ENCODE results near the gene GPC5. TPM values are rescaled to one million over a fixed set of nuclear protein-coding genes. Genes with fewer than 3 reads are reported as not detected.

The GPC5 gene
- total and polyA plus RNA-seq, 11 donors, result 0.14 to 2.9 (median 0.84) TPM; not detected in 1

DNA sequence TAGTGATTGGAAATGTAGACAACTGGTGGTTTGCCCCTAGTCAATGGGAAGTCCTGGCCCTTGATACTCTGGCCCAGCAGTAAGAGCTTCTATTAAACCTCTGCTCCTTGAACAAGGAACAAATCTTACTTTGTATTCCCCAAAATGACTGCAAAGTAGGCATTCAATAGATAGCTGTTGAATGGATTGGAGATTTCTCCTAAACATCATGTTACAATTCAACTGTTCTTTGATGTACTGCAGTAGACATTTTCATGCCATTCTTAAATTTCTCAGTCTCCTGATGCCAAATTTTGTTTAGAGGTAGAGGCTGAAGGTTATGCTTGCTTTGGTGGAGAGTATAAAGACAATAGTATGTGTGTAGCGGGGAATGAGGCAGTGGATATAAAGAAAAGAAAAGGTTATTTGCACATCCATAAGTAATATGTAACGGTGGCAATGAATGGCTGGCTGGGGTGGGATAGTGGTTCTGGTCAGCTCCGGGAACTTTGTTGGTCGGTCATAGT, 38.1 kb upstream of the GPC5 start:
- no peak for TF ChIP-seq POLR2A (IDR thresholded peaks at IDR 0.05)
- TF ChIP-seq, protein P1, sequence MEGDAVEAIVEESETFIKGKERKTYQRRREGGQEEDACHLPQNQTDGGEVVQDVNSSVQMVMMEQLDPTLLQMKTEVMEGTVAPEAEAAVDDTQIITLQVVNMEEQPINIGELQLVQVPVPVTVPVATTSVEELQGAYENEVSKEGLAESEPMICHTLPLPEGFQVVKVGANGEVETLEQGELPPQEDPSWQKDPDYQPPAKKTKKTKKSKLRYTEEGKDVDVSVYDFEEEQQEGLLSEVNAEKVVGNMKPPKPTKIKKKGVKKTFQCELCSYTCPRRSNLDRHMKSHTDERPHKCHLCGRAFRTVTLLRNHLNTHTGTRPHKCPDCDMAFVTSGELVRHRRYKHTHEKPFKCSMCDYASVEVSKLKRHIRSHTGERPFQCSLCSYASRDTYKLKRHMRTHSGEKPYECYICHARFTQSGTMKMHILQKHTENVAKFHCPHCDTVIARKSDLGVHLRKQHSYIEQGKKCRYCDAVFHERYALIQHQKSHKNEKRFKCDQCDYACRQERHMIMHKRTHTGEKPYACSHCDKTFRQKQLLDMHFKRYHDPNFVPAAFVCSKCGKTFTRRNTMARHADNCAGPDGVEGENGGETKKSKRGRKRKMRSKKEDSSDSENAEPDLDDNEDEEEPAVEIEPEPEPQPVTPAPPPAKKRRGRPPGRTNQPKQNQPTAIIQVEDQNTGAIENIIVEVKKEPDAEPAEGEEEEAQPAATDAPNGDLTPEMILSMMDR (IDR thresholded peaks at IDR 0.05), result no peak
- intact Hi-C loops (cut with DNase I), result no loop called here
- DNase-seq, result no peak
- no peaks in the 10 kb centered on the region for H3K9me3 ChIP-seq
- no peaks in the 10 kb centered on the region for H3K27me3 ChIP-seq
- ATAC-seq, result no peak
- no peaks in the 10 kb centered on the region for H3K4me1 ChIP-seq
- H3K27ac ChIP-seq, result no peak overlapping the region
- peaks cover 0 to 24% (median 5%) of the 10 kb centered on the region in 9 donors for H3K36me3 ChIP-seq
- no peak overlapping the region for H3K4me3 ChIP-seq
- WGBS, 4 donors, result 91 to 95% (median 93%) methylated on average over 4 of the region's 4 CpGs

DNA sequence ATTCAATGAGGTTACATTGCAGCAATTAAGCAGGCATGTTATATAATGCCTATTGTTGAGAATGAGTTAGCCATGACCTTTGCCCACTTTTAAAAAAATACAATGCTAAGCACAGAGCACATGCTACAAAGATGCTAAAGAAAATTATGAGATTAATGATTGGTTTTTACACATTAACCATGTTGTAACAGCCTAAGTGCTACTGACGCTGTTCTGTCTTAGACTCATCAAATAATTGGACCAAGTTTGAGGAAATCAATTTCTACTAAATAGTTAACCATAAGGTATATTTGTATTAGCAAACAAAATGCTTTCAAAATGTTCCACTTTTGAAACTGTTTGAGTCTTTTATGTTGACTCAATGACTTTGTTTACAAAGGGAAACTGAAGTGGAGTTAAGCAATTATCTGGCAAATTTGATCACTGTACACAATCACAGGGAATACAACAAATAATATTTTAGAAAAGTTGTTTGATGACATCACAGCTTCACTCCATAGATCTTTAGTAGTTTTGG, 36.6 kb upstream of the GPC5 start:
- 93 to 100% (median 96%) methylated on average over 1 of the region's 1 CpG for WGBS, 4 donors

DNA sequence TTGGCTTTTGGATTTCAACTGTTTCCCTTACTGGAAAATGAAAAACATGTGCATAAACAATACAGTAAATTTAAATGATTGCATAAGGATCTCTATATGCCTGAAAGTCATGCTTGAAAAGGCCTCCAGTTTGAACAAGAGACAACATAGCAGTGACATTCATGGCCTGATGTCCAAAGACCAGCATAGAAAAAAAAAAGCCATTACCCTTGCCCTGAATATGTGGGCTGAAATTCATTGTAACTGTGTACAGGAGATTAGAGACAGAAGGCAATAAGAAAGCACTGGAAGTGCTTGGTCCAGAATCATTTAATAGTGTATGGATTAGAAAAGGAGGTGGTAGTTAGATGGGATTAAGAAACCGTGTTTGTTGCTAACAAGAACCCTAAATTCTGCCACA, 35.5 kb upstream of the GPC5 start:
- ATAC-seq (no peak), DNase-seq (no peak)
- intact Hi-C loops (cut with DNase I), result no loop called here
- 91 to 100% (median 98%) methylated on average over 1 of the region's 1 CpG for WGBS, 4 donors
- Histone ChIP-seq H3K36me3 (no peaks in the 10 kb centered on the region), H3K4me1 (no peaks in the 10 kb centered on the region), H3K27ac (no peak overlapping the region), H3K27me3 (no peaks in the 10 kb centered on the region), H3K4me3 (no peak overlapping the region), H3K9me3 (no peaks in the 10 kb centered on the region)
- TF ChIP-seq POLR2A (IDR thresholded peaks at IDR 0.05), result no peak
- TF ChIP-seq, protein P1 (IDR thresholded peaks at IDR 0.05), result no peak

More for the DNA sequence above, 36.6 kb upstream of the GPC5 start:
- no peak for DNase-seq
- Histone ChIP-seq H3K27ac (no peak overlapping the region), H3K4me3 (no peak overlapping the region), H3K9me3 (no peaks in the 10 kb centered on the region), H3K36me3 (peaks cover 0 to 10% (median 0%) of the 10 kb centered on the region in 9 donors), H3K4me1 (no peaks in the 10 kb centered on the region), H3K27me3 (no peaks in the 10 kb centered on the region)
- intact Hi-C loops (cut with DNase I), result no loop called here
- ATAC-seq, result no peak
- no peak for TF ChIP-seq POLR2A (IDR thresholded peaks at IDR 0.05)
- TF ChIP-seq, protein P1 (IDR thresholded peaks at IDR 0.05), result no peak

DNA sequence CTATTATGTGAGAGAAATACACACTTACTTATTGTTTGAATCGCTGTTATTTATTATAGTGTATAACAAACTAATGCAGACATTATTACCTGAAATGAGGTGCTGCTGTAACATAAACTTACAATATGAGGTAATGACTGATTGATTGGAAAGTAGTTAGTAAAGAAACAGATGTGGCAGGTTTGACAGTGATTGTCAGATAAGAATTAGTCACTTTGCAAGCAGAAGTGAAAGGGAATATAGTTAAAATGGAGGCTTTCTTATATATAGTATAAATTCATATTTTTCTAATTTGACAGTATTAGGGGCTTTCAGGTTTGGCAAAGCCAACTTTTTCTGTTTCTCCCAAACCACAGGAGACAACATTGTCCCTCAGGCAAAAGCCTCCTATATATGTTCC, 30.3 kb upstream of the GPC5 start:
- Histone ChIP-seq H3K36me3 (no peaks in the 10 kb centered on the region), H3K27ac (no peak overlapping the region), H3K9me3 (no peaks in the 10 kb centered on the region), H3K4me1 (peaks cover 0 to 3% (median 0%) of the 10 kb centered on the region in 12 donors), H3K27me3 (no peaks in the 10 kb centered on the region), H3K4me3 (no peak overlapping the region)
- ATAC-seq, result no peak
- no peak for DNase-seq
- intact Hi-C loops (cut with DNase I), result no loop called here
- WGBS, 4 donors, result 53 to 100% (median 96%) methylated on average over 1 of the region's 1 CpG
- no peak for TF ChIP-seq POLR2A (IDR thresholded peaks at IDR 0.05)
- TF ChIP-seq, protein P1 (IDR thresholded peaks at IDR 0.05), result no peak
